Measurements from ENCODE around the gene NTM.

The NTM gene

GRCh38 chr11:131388030-131388429 lies 17.6 kb downstream of the NTM start:
- no peak for DNase-seq (ENCODE audit: low read depth)
- no peak for TF ChIP-seq CTCF (conservative IDR thresholded peaks at IDR 0.05; ENCODE audit: low read depth, low read length)
- no peak overlapping the region for H3K4me3 ChIP-seq (ENCODE audit: low read length)

- no peak overlapping the region for H3K4me3 ChIP-seq (ENCODE audit: low read length)
- peak; percentile 27 for DNase-seq (ENCODE audit: low read depth)
Observed at GRCh38 chr11:131389582-131389981, 19.2 kb downstream of the NTM start.

GRCh38 chr11:131391176-131391575 lies 20.8 kb downstream of the NTM start:
- DNase-seq (ENCODE audit: low read depth) = no peak
- no peak for TF ChIP-seq CTCF (conservative IDR thresholded peaks at IDR 0.05; ENCODE audit: low read depth, low read length)
- no peak overlapping the region for H3K4me3 ChIP-seq (ENCODE audit: low read length)

More at GRCh38 chr11:131389582-131389981, 19.2 kb downstream of the NTM start:
- no peak for TF ChIP-seq CTCF (conservative IDR thresholded peaks at IDR 0.05; ENCODE audit: low read depth, low read length)

- H3K4me3 ChIP-seq (ENCODE audit: low read length) = no peak overlapping the region
- DNase-seq (ENCODE audit: low read depth) = peak; percentile 33
- TF ChIP-seq CTCF (conservative IDR thresholded peaks at IDR 0.05; ENCODE audit: low read depth, low read length) = peak; percentile 36
Observed at GRCh38 chr11:131392528-131393255, 22.3 kb downstream of the NTM start.

- DNase-seq (ENCODE audit: low read depth) = no peak
- TF ChIP-seq CTCF (conservative IDR thresholded peaks at IDR 0.05; ENCODE audit: low read depth, low read length) = no peak
- H3K4me3 ChIP-seq (ENCODE audit: low read length) = no peak overlapping the region
Observed at GRCh38 chr11:131393691-131394090, 23.3 kb downstream of the NTM start.

- no peak for TF ChIP-seq CTCF (conservative IDR thresholded peaks at IDR 0.05; ENCODE audit: low read depth, low read length)
- no peak for DNase-seq (ENCODE audit: low read depth)
- H3K4me3 ChIP-seq (ENCODE audit: low read length) = no peak overlapping the region
Observed at GRCh38 chr11:131397675-131398074, 27.3 kb downstream of the NTM start.

GRCh38 chr11:131402040-131402439 lies 31.6 kb downstream of the NTM start:
- DNase-seq (ENCODE audit: low read depth) = no peak
- TF ChIP-seq CTCF (conservative IDR thresholded peaks at IDR 0.05; ENCODE audit: low read depth, low read length) = no peak
- no peak overlapping the region for H3K4me3 ChIP-seq (ENCODE audit: low read length)
